ENCODE measurements around the gene DOCK6.
"Not testable (repeated sequence)": the region's sequence is repeated elsewhere in the genome, so short reads cannot be mapped to it uniquely, and the experiment has no call there.

DOCK6 gene

DNA sequence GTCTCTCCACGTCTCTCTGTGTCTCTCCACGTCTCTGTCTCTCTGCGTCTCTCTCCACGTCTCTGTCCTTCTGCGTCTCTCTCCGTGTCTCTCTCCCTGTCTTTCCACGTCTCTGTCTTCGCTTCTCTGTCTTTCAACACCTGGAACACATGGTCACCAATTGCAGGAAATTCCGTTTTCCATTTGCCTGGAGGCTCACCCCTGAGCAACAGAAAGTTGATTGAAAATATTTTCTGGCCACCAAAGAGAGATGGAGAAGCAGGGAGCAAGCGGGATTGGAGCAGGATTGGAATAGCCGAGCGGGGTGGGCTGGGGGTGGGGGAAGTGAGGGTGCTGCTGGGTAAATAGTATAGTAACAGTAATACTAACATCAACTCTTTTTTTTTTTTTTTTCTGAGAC lies 66.6 kb downstream of the DOCK6 start:
- no peak for DNase-seq

DNA sequence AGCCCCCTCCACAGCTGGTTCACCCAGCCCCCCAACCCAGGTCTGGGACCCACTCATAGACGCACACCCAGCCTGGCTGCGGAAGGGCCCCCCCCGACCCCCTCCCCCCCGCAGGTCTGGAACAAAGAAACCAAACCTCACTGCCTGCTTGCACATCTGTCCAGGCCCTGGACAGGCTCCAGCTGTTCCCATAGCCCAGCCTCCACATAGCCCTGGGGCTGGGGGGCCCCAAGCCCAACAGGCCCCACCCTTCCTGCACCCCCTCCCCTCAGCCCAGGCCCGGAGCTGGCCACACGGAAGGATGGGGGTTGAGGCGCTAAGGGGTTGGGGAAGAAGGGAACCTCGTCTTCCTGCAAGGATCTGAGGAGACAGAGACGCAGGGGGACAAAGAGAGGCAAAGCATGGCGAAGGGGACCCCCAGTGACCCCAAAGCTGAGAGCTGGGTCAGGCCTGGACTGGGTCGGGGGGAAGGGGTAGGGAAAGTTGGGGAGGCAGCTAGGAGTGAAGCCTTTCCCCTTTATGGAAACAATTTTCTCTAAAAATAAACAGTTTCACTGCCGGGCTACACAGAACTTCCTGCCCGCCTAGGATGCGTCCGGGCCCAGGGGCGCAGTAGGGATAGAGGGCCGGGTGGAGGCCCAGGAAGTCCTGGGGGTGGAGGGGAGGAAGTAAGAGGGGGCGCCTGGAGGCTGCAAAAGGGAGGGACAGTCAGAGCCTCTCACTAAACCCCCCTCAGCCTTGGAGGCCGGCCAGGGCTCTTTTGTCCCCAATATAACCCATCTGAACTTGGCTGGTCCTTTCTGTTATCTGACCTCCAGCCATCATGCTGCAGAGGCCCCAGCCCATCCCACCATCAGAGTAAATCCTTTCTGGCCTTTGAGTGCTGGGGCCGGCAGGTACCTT lies 67.4 kb downstream of the DOCK6 start:
- DNase-seq: no peak

DNA sequence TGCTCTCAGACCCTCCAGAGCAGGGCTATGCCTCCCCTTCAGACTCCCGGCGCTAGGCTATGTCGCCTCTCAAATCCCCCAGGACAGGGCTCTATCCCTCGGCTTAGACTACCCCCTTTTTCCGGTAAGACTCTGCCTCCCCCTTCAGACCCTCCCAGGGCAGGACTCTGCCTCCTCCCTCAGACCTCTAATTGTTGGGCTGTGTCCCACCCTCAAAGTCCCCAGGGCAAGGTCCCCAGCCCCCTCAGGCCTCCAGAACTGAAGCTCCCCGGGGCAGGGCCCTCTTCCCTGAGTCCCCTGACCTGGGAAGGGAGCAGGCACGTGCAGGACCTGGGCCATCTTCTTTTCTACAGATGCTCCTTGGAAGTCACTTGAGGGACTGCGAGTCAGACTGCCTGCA lies 68.2 kb downstream of the DOCK6 start:
- DNase-seq: no peak

DNA sequence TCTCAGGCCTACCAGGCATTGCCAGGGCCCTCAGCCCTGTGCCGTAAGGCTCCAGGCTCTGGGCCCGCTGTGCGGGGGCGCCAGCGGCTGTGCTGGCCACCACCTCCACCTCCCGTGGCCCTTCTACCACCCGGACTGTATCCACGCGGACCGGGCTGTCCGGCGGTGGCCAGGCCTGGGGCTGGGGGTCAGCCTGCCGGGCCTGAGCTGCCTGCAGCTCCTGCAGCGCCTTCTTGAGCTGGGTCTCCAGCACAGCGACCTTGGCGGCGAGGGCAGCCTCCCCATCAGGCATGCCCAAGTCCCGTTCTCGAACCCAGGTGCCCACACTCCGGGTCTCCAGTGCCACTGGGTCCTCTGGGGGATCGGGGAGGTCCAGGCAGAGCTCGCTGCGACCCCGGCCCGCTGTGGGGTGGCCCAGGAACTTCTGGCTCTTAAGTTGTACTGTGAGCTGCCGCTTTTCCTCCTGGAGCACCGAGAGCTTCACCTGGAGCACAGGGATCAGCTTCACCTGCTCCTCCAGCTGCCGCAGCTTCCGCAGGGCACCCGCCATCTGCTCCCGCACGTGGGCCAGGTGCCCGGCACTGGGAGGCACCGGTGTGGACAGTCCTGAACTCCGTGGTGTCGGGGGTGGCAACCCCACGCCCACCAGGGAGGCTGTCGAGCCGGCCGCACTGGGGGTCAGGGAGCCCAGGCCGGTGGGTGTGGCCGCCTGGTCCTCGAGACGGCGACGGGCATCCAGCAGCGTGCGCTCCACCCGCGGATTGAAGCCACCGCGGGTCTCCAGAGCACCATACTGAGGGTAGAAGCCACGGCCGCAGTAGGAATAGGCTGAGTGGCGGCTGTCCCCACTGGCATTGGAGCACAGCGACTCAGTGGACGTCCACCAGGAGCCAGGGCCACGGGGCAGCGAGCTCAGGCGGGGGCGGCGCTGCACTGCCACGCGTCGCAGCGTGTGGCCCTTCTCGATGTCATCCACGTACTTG lies 69.1 kb downstream of the DOCK6 start:
- no peak for DNase-seq

DNA sequence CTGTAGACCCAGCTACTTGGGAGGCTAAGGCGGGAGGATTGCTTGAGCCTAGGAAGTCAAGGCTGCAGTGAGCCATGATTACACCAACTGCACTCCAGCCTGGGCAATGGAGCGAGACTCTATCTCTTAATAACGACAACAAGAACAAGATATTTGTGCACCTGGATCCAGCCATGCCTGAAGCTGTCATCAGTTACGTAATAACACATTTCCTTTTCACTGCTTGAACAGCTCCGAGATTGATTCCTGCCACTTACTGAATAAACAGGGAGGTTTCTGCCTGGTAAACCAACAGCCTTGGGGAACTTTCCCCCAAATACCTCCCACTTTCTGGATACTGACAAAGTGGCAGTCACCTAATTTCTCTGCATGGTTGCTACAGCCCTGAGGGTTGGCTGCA lies 70.4 kb downstream of the DOCK6 start:
- no peak for DNase-seq

DNA sequence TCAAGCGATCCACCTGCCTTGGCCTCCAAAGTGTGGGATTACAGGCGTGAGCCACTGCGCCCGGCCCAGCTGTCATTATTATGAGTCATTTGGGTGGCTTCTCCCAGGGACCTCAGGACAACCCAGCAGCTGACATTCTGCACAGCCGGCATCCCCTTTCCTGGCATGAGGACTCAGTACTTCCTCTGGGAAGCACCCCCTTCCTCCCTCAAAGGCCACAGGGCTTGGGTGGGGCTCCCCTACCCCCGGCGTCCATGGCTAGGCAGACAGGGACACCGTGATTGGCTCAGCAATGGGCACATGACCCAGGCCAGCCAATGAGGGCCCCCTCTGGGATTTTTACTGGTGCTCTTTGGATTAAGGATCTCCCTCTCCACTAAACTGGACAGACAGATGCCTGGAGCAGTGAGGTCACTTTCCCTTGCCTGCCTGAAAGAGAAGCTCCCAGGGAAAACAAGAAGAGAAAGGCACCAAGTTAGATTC lies 71.0 kb downstream of the DOCK6 start:
- no peak for DNase-seq

DNA sequence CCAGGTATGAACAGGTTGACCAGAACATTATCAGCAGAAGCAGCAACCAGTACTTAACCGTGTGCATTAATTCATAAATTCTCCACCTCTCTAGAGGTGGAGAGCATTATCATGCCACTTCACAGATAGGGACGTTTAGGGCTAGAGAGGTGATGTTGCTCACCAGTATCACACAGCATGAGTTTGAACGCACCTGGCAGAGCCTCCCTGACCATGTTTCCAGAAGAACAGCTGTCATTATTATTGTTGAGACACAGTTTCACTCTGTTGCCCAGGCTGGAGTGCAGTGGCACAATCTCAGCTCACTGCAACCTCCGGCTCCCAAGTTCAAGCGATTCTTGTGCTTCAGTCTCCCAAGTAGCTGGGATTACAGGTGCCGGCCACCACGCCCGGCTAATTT lies 71.8 kb downstream of the DOCK6 start:
- no peak for DNase-seq

DNA sequence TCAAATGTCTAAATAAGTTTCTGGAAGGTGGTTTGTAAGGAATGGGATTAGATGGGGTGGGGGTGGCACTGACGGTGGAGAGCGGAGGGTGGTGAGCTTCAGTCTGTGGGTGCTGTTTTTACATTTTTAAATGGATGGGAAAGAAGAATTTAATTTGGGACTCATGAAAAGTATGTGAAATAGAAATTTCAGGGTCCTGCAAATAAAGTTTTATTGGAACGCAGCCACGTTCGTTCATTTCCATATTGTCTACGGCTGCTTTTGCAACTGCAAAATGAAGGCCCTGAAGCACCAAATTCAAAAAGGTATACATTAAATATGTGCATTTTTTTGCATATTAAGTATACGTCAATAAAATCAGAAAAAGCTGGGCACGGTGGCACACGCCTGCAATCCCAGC lies 74.9 kb downstream of the DOCK6 start:
- DNase-seq: no peak

DNA sequence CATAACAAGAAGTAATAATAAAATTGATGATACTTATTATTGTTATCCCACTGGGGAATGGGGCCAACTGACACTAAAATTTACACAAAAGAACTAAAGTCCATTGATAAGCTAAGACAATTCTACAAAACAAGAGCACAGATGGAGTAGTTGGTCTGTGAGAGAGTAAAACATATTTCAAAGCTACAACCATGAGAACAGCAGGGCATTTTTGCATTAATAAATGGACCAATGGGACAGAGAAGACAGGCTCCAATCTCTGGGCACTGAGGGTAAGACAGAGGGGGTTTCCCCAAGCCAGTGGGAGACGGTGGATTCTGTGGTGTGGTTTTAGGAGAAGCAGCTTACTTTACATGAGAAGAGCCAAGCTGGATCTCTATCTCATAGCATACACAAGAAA lies 79.3 kb downstream of the DOCK6 start:
- DNase-seq: no peak

DNA sequence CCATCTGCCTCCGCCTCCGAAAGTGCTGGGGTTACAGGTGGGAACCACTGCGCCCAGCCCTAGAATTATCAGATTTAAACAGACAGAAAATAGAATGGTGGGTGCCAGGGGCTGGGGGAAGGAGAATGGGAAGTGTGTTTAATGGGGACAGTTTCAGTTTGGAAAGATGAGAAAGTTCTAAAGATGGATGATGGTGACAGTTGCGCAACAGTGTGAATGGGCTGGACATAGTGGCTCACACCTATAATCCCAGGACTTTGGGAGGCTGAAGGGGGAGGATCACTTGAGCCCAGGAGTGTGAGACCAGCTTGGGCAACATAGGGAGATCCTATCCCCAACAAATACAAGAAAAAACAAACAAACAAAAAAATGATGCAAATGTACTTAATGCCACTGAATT lies 80.8 kb downstream of the DOCK6 start:
- DNase-seq: no peak

DNA sequence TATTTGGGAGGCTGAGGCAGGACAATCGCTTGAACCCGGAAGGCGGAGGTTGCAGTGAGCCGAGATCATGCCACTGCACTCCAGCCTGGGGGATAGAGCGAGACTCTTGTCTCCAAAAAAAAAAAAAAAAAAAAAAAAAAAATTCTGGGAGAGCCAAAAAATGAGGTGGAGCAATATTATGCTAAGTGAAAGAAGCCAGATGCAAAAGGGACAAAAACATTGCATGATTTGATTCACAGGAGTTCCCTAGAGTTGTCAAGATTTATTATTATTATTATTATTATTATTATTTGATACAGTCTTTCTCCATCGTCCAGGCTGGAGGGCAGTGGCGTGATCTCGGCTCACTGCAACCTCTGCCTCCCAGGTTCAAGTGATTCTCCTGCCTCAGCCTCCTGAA lies 81.3 kb downstream of the DOCK6 start:
- DNase-seq: not testable (repeated sequence)

DNA sequence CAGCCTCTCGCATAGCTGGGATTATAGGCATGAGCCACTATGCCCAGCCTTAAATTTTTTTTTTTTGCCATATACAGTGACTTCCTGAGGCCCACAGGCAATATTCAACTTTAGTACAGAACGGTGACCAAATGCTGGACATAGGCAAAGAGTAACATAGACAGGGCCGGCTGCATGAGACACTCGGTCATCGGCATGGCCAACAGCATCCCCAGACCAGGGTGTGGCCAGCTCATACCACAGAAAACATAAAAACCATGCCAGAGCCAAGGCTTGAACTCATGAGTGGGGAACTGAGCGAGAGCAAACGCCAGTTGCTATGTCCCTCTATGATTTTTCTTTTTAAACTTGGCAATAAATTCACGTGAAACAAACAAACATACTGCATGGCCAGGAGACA lies 82.0 kb downstream of the DOCK6 start:
- DNase-seq: no peak

DNA sequence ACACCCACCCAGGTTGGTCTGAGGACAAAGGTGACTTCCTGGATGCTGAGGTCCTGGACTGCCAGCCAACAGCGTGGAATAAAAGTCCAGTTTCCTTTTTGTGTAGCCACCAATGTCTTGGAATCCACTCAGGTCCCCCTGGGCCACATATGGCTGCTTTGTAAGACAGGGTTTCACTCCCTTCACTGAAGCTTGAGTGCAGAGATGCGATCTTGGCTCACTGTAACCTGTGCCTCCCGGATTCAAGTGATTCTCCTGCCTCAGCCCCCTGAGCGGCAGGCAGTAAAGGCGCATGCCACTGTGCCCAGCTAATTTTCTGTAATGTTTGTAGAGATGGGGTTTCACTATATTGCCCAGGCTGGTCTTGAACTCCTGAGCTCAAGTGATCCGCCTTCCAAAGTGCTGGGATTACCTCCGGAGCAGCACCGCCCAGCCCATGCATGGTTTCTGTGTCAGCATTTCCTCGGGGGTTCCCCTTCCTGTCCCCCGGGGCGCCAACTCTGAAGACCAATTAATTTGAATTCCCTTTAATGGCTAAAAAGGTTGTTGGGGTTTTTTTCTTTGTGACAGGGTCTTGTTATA lies 82.5 kb downstream of the DOCK6 start:
- DNase-seq: no peak

DNA sequence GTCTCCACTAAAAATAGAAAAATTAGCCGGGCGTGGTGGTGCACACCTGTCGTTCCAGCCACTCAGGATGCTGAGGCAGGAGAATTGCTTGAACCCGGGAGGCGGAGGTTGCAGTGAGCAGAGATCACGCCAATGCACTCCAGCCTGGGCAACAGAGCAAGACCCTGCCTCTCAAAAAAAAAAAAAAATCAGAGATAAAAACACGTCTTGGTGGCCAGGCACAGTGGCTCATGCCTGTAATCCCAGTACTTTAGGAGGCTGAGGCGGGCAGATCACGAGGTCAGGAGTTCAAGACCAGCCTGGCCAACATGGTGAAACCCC lies 83.2 kb downstream of the DOCK6 start:
- not testable (repeated sequence) for DNase-seq

DNA sequence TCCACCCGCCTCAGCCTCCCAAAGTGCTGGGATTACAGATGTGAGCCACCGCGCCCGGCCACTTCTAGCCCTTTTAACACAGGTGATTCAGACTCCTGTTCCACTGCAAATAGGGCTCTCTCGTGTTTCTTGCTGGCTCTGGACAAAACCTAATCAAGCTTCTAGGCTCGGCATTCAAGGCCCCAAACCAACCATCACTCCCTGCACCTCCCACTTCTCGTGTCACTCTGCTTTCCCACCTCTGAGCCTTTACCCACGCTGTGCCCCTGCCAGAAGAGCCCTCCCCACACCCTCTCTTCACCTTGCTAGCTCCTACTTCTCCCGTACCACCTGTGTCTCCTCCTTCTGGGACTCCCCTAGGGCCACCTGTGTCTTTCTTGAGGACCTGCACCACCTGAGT lies 84.7 kb downstream of the DOCK6 start:
- DNase-seq: no peak

DNA sequence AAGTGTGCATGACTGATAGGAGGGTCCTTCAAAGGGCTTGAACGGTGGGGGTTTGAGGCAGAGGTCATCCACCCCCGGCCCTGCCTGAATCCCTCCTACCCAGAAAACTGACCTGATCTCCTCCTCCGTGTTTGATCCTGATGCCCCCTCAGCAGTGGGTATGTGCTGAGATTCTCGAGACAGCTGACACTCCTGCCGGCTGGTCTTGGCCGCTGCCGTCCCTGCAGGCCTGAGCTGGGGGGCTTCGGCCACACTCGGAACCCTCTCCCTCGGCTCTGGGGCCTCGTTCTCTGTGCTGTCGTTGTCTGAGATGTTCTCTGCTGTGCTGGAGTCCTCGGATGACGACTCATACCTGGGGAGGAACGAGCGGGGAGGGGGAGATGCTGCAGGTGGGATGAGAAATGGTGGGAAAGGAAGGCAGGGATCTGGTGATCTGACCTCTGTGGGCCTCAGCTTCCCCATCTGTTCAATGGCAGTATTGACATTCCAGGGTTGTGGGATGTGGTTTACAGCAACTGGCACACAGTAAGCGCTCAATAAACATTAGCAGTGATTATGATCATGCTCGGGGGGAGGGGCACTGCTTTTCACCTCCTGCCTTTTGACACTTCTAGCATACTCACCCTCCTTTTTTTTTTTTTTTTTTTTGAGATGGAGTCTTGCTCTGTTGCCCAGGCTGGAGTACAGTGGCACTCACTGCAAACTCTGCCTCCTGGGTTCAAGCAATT lies 85.7 kb downstream of the DOCK6 start:
- DNase-seq: no peak

DNA sequence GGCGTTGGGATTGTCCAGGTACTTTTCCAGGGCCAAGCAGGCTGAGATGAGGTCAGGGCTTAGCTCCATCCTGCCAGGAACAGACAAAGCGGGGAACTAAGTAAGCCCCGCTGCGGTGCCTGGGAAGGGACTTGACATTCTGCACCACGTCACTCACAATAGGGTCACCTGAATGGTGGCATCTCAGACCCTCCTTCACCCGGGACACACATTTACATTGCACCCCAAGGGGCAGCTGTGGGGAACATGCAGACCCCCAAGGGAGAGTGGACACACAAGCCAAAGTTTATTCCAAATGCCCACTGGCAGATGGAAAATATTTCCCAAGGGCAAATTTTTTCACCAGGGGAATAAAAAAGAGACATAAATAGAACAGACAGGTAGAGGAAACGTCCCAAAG lies 86.4 kb downstream of the DOCK6 start:
- no peak for DNase-seq

DNA sequence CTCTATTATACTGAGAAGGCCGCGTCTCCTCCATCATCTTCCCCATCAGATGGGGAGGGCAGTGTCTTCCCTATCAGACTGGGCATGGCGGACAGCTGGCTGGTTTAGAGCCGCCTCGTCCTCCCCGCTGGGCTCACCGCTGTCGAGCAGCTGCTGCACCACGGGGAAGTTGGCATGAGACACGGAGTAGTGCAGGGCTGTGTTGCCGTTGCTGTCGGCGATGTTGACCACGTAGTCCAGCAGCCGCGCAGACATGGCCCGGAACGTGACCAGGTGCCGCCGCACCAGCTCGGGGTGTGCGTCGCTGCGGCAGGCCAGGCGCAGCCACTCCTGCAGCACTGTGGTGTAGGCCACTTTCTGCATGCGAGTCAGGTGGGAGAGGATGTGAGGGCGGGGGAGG lies 88.0 kb downstream of the DOCK6 start:
- DNase-seq: no peak

DNA sequence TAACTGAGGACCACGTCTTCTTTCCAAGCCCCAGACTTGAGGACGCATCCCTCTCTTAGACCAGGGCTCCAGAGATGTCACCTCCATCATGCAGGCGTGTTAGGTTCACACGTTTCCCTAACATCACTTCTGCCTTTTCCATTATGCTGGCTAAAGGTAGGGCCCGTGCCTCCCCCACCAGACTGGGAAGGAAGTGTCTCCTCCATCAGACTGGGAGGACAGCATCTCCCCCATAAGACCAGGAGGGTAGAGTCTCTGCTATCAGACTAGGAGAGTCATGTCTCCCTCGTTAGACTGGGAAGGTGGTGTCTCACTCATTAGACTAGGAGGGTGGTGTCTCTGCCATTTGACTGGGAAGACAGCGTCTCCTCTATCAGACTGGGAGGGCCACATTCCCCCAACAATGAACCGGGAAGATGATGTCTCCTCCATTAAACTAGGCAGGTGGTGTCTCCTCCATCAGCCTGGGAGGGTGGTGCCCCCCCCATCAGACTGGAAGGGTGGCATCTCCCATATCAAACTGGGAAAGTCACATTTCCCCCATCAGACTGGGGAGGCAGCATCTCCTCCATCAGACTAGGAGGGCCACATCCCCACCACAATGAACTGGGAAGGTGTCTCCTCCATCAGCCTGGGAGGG lies 88.7 kb downstream of the DOCK6 start:
- DNase-seq: no peak

DNA sequence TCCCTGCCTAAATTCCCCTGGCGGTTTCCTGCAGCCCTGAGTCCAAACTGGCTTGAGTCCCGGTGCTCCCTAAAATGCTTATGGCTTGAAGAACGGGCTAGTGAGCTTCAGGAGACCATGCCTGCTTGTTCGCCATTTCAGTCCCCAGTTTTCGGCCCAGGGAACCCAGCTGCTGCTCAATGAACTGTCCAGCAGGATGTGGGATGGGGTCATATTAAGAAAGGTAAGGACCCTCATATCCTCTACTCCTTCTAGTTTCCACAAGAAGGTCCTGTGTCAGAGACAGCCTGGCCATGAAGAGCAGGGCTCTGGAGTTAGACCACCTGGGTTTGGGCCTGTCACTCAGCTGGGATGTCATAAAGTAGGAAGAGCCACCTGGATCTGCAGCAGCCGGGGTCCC lies 89.7 kb downstream of the DOCK6 start:
- no peak for DNase-seq

DNA sequence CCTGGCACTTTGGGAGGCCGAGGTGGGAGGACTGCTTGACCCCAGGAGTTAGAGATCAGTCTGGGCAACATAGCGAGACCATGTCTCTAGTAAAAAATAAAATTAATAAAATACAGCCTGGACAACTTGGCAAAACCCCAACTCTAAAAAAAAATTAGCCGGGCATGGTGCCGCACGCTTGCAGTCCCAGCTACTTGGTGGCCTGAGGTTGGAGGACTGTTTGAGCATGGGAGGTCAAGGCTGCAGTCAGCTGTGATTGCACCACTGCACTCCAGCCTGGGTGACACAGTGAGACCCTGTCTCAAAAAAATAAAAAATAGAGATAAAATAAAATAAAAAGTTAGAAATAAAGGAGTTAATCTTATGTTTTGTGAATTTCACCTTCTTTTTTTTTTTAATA lies 91.2 kb downstream of the DOCK6 start:
- no peak for DNase-seq

All from GOT3 (cell line).